ENCODE data around the gene NR2E1.

- TF ChIP-seq ZNF449 (tag by site-specific recombination; IDR thresholded peaks at IDR 0.05) (no peak), ZNF624 (tag by site-specific recombination; IDR thresholded peaks at IDR 0.05) (no peak), ZNF24 (tag by site-specific recombination; IDR thresholded peaks at IDR 0.05) (no peak), ZNF585B (tag by site-specific recombination; IDR thresholded peaks at IDR 0.05) (no peak), ZNF121 (tag by site-specific recombination; IDR thresholded peaks at IDR 0.05) (no peak), MEIS1 (CRISPR knock-in tag; IDR thresholded peaks at IDR 0.05; ENCODE audit: borderline replicate concordance) (no peak), OVOL3 (tag by site-specific recombination; IDR thresholded peaks at IDR 0.05) (no peak), SP2 (tag by site-specific recombination; IDR thresholded peaks at IDR 0.05) (no peak), ZFP41 (tag by site-specific recombination; IDR thresholded peaks at IDR 0.05; ENCODE audit: borderline replicate concordance) (no peak)
- TF ChIP-seq, protein P1, sequence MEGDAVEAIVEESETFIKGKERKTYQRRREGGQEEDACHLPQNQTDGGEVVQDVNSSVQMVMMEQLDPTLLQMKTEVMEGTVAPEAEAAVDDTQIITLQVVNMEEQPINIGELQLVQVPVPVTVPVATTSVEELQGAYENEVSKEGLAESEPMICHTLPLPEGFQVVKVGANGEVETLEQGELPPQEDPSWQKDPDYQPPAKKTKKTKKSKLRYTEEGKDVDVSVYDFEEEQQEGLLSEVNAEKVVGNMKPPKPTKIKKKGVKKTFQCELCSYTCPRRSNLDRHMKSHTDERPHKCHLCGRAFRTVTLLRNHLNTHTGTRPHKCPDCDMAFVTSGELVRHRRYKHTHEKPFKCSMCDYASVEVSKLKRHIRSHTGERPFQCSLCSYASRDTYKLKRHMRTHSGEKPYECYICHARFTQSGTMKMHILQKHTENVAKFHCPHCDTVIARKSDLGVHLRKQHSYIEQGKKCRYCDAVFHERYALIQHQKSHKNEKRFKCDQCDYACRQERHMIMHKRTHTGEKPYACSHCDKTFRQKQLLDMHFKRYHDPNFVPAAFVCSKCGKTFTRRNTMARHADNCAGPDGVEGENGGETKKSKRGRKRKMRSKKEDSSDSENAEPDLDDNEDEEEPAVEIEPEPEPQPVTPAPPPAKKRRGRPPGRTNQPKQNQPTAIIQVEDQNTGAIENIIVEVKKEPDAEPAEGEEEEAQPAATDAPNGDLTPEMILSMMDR (tag by site-specific recombination; IDR thresholded peaks at IDR 0.05): no peak
- TF ChIP-seq, protein P2, sequence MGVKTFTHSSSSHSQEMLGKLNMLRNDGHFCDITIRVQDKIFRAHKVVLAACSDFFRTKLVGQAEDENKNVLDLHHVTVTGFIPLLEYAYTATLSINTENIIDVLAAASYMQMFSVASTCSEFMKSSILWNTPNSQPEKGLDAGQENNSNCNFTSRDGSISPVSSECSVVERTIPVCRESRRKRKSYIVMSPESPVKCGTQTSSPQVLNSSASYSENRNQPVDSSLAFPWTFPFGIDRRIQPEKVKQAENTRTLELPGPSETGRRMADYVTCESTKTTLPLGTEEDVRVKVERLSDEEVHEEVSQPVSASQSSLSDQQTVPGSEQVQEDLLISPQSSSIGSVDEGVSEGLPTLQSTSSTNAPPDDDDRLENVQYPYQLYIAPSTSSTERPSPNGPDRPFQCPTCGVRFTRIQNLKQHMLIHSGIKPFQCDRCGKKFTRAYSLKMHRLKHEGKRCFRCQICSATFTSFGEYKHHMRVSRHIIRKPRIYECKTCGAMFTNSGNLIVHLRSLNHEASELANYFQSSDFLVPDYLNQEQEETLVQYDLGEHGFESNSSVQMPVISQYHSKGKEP (tag by site-specific recombination; IDR thresholded peaks at IDR 0.05): no peak
- TF ChIP-seq, protein P3, sequence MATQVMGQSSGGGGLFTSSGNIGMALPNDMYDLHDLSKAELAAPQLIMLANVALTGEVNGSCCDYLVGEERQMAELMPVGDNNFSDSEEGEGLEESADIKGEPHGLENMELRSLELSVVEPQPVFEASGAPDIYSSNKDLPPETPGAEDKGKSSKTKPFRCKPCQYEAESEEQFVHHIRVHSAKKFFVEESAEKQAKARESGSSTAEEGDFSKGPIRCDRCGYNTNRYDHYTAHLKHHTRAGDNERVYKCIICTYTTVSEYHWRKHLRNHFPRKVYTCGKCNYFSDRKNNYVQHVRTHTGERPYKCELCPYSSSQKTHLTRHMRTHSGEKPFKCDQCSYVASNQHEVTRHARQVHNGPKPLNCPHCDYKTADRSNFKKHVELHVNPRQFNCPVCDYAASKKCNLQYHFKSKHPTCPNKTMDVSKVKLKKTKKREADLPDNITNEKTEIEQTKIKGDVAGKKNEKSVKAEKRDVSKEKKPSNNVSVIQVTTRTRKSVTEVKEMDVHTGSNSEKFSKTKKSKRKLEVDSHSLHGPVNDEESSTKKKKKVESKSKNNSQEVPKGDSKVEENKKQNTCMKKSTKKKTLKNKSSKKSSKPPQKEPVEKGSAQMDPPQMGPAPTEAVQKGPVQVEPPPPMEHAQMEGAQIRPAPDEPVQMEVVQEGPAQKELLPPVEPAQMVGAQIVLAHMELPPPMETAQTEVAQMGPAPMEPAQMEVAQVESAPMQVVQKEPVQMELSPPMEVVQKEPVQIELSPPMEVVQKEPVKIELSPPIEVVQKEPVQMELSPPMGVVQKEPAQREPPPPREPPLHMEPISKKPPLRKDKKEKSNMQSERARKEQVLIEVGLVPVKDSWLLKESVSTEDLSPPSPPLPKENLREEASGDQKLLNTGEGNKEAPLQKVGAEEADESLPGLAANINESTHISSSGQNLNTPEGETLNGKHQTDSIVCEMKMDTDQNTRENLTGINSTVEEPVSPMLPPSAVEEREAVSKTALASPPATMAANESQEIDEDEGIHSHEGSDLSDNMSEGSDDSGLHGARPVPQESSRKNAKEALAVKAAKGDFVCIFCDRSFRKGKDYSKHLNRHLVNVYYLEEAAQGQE (tag by site-specific recombination; IDR thresholded peaks at IDR 0.05): no peak
Observed at GRCh38 chr6:108166664-108167448, 1.0 kb downstream of the NR2E1 start.

Measured in HEK293 (cell line).